Measurements from ENCODE around the gene ZMIZ1.
A peak's percentile ranks its signal among the peaks of the same experiment; 100 is the strongest.

The ZMIZ1 gene

DNA sequence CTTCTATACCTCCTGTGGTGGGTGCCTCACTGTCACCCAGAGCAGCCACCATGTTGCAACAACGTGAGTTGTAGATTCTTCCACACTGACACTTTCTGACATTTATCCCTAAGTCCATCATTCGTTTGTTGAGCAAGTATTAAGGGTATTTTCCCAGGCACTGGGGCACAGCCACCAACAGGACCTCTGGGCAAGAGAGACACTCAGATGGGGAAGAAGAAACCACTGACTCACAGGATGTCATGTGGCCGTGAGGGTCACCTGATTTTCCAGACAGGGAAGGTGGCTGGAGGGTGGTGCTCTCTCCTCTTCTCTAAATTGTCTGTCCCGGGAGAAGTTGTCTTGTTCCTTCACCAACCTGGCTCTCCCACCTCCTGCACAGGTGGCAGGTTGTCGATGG is 226.8 kb downstream of the ZMIZ1 start:
- H3K36me3 Mint-ChIP-seq = peaks cover 75 to 91% of the 10 kb centered on the region in 2 donors
- H3K4me3 Mint-ChIP-seq = peak overlapping the region; percentile 66 to 67
- DNase-seq = no peak
- H3K4me1 Mint-ChIP-seq = peaks cover 55 to 81% of the 10 kb centered on the region in 2 donors
- H3K27me3 Mint-ChIP-seq = no peaks in the 10 kb centered on the region
- H3K27ac Mint-ChIP-seq = peak overlapping the region; percentile 94
- peaks cover 0 to 4% of the 10 kb centered on the region in 2 donors for H3K9me3 Mint-ChIP-seq
- peak; percentile 23 to 24 for ATAC-seq (replicated peaks)

- peaks cover 0 to 4% of the 10 kb centered on the region in 2 donors for H3K9me3 Mint-ChIP-seq
- ATAC-seq (replicated peaks) (peak in 1 of 2 donors; percentile 14), DNase-seq (no peak)
- peak overlapping the region; percentile 94 for H3K27ac Mint-ChIP-seq
- H3K4me3 Mint-ChIP-seq = no peak overlapping the region
- peaks cover 76 to 91% of the 10 kb centered on the region in 2 donors for H3K36me3 Mint-ChIP-seq
- H3K4me1 Mint-ChIP-seq = peaks cover 50 to 75% of the 10 kb centered on the region in 2 donors
- H3K27me3 Mint-ChIP-seq = no peaks in the 10 kb centered on the region
These were observed 227.7 kb downstream of the ZMIZ1 start for GRCh38 chr10:79296431-79296830.

DNA sequence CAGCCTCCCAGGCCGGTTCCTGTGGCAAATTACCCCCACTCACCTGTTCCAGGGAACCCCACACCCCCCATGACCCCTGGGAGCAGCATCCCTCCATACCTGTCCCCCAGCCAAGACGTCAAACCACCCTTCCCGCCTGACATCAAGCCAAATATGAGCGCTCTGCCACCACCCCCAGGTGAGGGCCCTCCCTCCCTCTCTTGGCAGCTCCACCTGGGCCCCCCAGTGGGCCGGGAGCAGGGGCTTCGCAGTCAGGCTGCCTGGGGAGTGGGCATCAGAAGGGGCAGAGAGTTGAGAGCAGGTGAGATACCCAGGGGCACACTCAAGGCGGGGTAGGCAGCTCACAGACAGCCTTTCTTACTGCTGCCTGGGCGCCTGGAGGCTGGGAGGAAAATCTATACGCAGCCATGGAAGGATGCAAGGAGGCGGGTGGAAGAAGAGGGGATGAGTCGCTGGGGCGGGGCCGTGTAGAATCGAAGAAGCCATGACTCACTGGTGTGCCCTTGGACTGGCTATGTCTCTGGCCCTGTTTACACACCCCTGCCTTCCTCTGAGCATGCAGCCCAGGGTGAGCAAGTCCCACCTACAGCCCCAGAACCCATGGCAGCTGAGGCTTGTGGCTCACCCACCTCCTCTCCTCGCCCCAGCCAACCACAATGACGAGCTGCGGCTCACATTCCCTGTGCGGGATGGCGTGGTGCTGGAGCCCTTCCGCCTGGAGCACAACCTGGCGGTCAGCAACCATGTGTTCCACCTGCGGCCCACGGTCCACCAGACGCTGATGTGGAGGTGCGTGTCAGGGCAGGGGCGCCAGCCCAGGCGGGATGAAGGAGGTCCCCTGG is 229.9 kb downstream of the ZMIZ1 start:
- H3K4me3 Mint-ChIP-seq = no peak overlapping the region
- no peak for DNase-seq
- peak overlapping the region; percentile 82 for H3K27ac Mint-ChIP-seq

GRCh38 chr10:79299397-79300241 is 230.9 kb downstream of the ZMIZ1 start:
- ATAC-seq (replicated peaks) (no peak), DNase-seq (no peak)
- Mint-ChIP-seq H3K9me3 (peaks cover 0 to 4% of the 10 kb centered on the region in 2 donors), H3K4me1 (peaks cover 27 to 46% of the 10 kb centered on the region in 2 donors), H3K27ac (no peak overlapping the region), H3K36me3 (peaks cover 75 to 90% of the 10 kb centered on the region in 2 donors), H3K4me3 (no peak overlapping the region), H3K27me3 (no peaks in the 10 kb centered on the region)

More for the DNA sequence above, 229.9 kb downstream of the ZMIZ1 start:
- peaks cover 37 to 56% of the 10 kb centered on the region in 2 donors for H3K4me1 Mint-ChIP-seq
- H3K9me3 Mint-ChIP-seq = peaks cover 0 to 4% of the 10 kb centered on the region in 2 donors
- ATAC-seq (replicated peaks) = no peak
- peaks cover 73 to 91% of the 10 kb centered on the region in 2 donors for H3K36me3 Mint-ChIP-seq
- no peaks in the 10 kb centered on the region for H3K27me3 Mint-ChIP-seq

- Mint-ChIP-seq H3K9me3 (no peaks in the 10 kb centered on the region), H3K4me1 (peaks cover 20 to 35% of the 10 kb centered on the region in 2 donors), H3K4me3 (no peak overlapping the region)
These were observed 231.9 kb downstream of the ZMIZ1 start for GRCh38 chr10:79300711-79301110.

GRCh38 chr10:79301754-79302530 is 233.2 kb downstream of the ZMIZ1 start:
- Mint-ChIP-seq H3K4me1 (peaks cover 12 to 24% of the 10 kb centered on the region in 2 donors), H3K27me3 (no peaks in the 10 kb centered on the region), H3K36me3 (peaks cover 77 to 88% of the 10 kb centered on the region in 2 donors), H3K27ac (peak overlapping the region; percentile 48), H3K4me3 (peak overlapping the region in 1 of 2 donors; percentile 21), H3K9me3 (no peaks in the 10 kb centered on the region)
- DNase-seq (no peak), ATAC-seq (replicated peaks) (no peak)

More at GRCh38 chr10:79300711-79301110, 231.9 kb downstream of the ZMIZ1 start:
- Mint-ChIP-seq H3K27me3 (no peaks in the 10 kb centered on the region), H3K27ac (peak overlapping the region; percentile 72), H3K36me3 (peaks cover 75 to 91% of the 10 kb centered on the region in 2 donors)
- no peak for ATAC-seq (replicated peaks)
- no peak for DNase-seq

- Mint-ChIP-seq H3K27me3 (no peaks in the 10 kb centered on the region), H3K27ac (no peak overlapping the region), H3K36me3 (peaks cover 76 to 87% of the 10 kb centered on the region in 2 donors), H3K4me1 (peaks cover 5 to 8% of the 10 kb centered on the region in 2 donors), H3K4me3 (no peak overlapping the region), H3K9me3 (no peaks in the 10 kb centered on the region)
- no peak for DNase-seq
- no peak for ATAC-seq (replicated peaks)
These were observed 235.1 kb downstream of the ZMIZ1 start for GRCh38 chr10:79303631-79304478.

DNA sequence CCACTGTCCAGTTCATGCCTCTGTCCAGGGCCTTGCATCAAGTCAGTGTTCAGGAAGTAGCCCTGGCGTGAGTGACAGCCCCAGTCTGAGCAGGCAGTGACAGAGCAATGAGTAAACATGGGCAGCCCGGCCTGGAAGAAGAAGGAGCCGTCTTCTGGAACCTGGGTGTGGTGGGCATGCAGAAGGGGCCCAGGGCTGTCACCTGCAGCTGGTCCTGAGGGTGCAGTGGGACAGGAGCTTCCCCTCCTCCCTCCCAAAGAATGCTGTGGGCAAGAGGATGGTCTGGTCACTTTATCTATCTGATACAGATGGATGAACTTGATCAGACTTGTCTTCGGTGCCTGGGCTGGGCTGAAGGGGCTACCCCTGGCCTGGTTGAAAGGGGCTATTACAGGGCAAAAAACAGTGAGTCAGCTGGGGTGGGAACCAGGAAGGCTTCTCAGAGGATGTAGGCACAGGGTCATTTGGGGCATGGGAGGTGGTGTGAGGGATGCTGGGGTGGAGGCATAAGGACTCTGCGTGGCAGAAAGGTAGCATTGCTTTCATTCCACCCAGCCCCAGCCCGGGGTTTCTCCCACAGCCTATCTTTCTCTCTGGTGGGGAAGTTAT is 235.8 kb downstream of the ZMIZ1 start:
- no peaks in the 10 kb centered on the region for H3K9me3 Mint-ChIP-seq
- no peak overlapping the region for H3K4me3 Mint-ChIP-seq
- H3K36me3 Mint-ChIP-seq = peaks cover 76 to 87% of the 10 kb centered on the region in 2 donors
- H3K27me3 Mint-ChIP-seq = no peaks in the 10 kb centered on the region
- H3K4me1 Mint-ChIP-seq = peaks cover 5 to 8% of the 10 kb centered on the region in 2 donors
- ATAC-seq (replicated peaks) = no peak
- no peak for DNase-seq
- H3K27ac Mint-ChIP-seq = no peak overlapping the region

GRCh38 chr10:79305515-79305914 is 236.7 kb downstream of the ZMIZ1 start:
- Mint-ChIP-seq H3K9me3 (no peaks in the 10 kb centered on the region), H3K36me3 (peaks cover 76 to 87% of the 10 kb centered on the region in 2 donors), H3K4me1 (peaks cover 6% of the 10 kb centered on the region in 2 donors), H3K27me3 (no peaks in the 10 kb centered on the region), H3K4me3 (no peak overlapping the region), H3K27ac (no peak overlapping the region)
- DNase-seq (no peak), ATAC-seq (replicated peaks) (no peak)

- Mint-ChIP-seq H3K4me1 (peaks cover 5 to 11% of the 10 kb centered on the region in 2 donors), H3K36me3 (peaks cover 76 to 87% of the 10 kb centered on the region in 2 donors), H3K27ac (no peak overlapping the region), H3K9me3 (no peaks in the 10 kb centered on the region), H3K27me3 (no peaks in the 10 kb centered on the region), H3K4me3 (no peak overlapping the region)
- ATAC-seq (replicated peaks) (no peak), DNase-seq (no peak)
These were observed 237.2 kb downstream of the ZMIZ1 start for GRCh38 chr10:79305988-79306387.

- Mint-ChIP-seq H3K4me1 (peaks cover 2 to 6% of the 10 kb centered on the region in 2 donors), H3K9me3 (no peaks in the 10 kb centered on the region), H3K27ac (peak overlapping the region; percentile 87), H3K4me3 (no peak overlapping the region), H3K36me3 (peaks cover 74 to 86% of the 10 kb centered on the region in 2 donors), H3K27me3 (no peaks in the 10 kb centered on the region)
- DNase-seq = no peak
- ATAC-seq (replicated peaks) = no peak
These were observed 238.0 kb downstream of the ZMIZ1 start for GRCh38 chr10:79306644-79307220.

DNA sequence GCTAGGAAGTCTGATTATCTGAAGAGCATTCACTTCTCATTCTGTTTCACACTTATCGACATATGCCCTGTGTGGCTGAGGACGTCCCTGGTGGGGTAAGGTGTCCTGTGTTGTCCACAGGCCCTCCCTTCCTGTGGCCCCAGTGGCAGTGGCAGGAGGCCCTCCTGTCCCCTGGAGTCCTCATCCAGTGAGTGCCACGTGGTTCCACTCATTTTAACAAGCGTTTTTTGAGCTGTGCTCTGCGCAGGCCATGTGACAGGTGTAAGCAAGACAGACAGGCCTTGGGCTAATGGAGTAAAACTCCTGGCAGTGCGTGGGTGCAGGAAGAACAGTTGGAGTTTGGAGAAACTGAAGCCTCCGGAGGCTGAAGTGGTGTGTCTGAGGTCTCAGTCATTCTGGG is 239.2 kb downstream of the ZMIZ1 start:
- ATAC-seq (replicated peaks) = no peak
- Mint-ChIP-seq H3K27me3 (no peaks in the 10 kb centered on the region), H3K4me1 (peaks cover 3 to 6% of the 10 kb centered on the region in 2 donors), H3K9me3 (no peaks in the 10 kb centered on the region), H3K36me3 (peaks cover 80 to 88% of the 10 kb centered on the region in 2 donors), H3K4me3 (no peak overlapping the region), H3K27ac (peak overlapping the region; percentile 57)
- no peak for DNase-seq

Data from stimulated activated naive B cell treated with anti-CD40 and anti-IgM and Interleukin-4, amounts not matched to agents 10 μg/mL and 1 μg/mL and 100 μg/mL, for 72 hours (primary cell).